CD4-positive, alpha-beta memory T cell (primary cell): Measurements from ENCODE around the gene HEATR9. TPM values are rescaled to one million over a fixed set of nuclear protein-coding genes. Genes with fewer than 3 reads are reported as not detected.

Experiments
- CTCF ChIA-PET: fragments of 350-600 bp; sonication (Branson Sonifier 250); formaldehyde crosslinking; loops from one replicate; lab custom pipeline; 2021; ENCODE audit warnings: inconsistent platforms; ENCODE audit not compliant: partially characterized antibody; lab: Charles Lee
- POLR2A ChIA-PET: fragments of 350-600 bp; sonication (Branson Sonifier 250); formaldehyde crosslinking; loops from one replicate; lab custom pipeline; 2021; ENCODE audit not compliant: partially characterized antibody; lab: Charles Lee
- DNase-seq, 5 donors: peaks; one replicate each; pipeline versions ENCODE4 v3.0.0 to v3.0.0-alpha.2; 2020 to 2022; ENCODE audit warnings: mixed read lengths in 1 of 5
- H3K27ac ChIP-seq: one replicate; pipeline ENCODE4 v1.7.0; 2013; ENCODE audit warnings: low read depth, low read length
- H3K27me3 ChIP-seq: 2 replicates; pipeline ENCODE4 v1.7.0; 2013; ENCODE audit warnings: mild to moderate bottlenecking, low read length, moderate library complexity; ENCODE audit not compliant: insufficient read depth
- H3K36me3 ChIP-seq: 2 replicates; pipeline ENCODE4 v1.7.0; 2013; ENCODE audit warnings: mild to moderate bottlenecking, low read length, moderate library complexity; ENCODE audit not compliant: insufficient read depth
- H3K4me1 ChIP-seq: 2 replicates; pipeline ENCODE4 v1.7.0; 2013; ENCODE audit warnings: mild to moderate bottlenecking, low read length, moderate library complexity; ENCODE audit not compliant: insufficient read depth
- H3K4me3 ChIP-seq, 2 donors: one replicate each; pipeline ENCODE4 v1.7.0; 2013; ENCODE audit warnings: low read length in 2 of 2, mild to moderate bottlenecking in 1 of 2
- H3K9me3 ChIP-seq, 2 donors: one replicate each; pipeline ENCODE4 v1.7.0; 2013; ENCODE audit warnings: low read length in 2 of 2, control low read depth in 1 of 2; ENCODE audit not compliant: control insufficient read depth in 1 of 2
- H3K27ac Mint-ChIP-seq, 7 donors: one replicate each; pipeline ENCODE4 v1.8.0; 2020 to 2021; ENCODE audit warnings: mixed read lengths in 7 of 7, mild to moderate bottlenecking in 6 of 7, inconsistent platforms in 3 of 7, moderate library complexity in 3 of 7
- H3K27me3 Mint-ChIP-seq, 2 donors: one replicate each; pipeline ENCODE4 v1.8.0; 2020 to 2021; ENCODE audit warnings: mixed read lengths in 2 of 2
- H3K36me3 Mint-ChIP-seq, 2 donors: one replicate each; pipeline ENCODE4 v1.8.0; 2020 to 2021; ENCODE audit warnings: mixed read lengths in 2 of 2, inconsistent platforms in 1 of 2, mild to moderate bottlenecking in 1 of 2
- H3K4me1 Mint-ChIP-seq, 4 donors: one replicate each; pipeline ENCODE4 v1.8.0; 2020 to 2021; ENCODE audit warnings: mixed read lengths in 4 of 4, mild to moderate bottlenecking in 1 of 4
- H3K4me3 Mint-ChIP-seq, 8 donors: one replicate each; pipeline ENCODE4 v1.8.0; 2020 to 2021; ENCODE audit warnings: mixed read lengths in 8 of 8, mild to moderate bottlenecking in 7 of 8, moderate library complexity in 6 of 8, inconsistent platforms in 3 of 8
- H3K9me3 Mint-ChIP-seq, 8 donors: one replicate each; pipeline ENCODE4 v1.8.0; 2020 to 2021; ENCODE audit warnings: mixed read lengths in 8 of 8, mild to moderate bottlenecking in 5 of 8, inconsistent platforms in 3 of 8, moderate library complexity in 1 of 8
- intact Hi-C: fragments of 100-400 bp; cut with micrococcal nuclease; formaldehyde crosslinking; loops from one replicate; pipeline ENCODE4 v1.15.1; 2023
- polyA plus RNA-seq, 2 donors: library from polyadenylated mRNA; unstranded; fragments of 300-500 nt; fragmentation: Illumina TruSeq; gene quantifications; one replicate each; pipeline ENCODE4 v1.2.3, GENCODE V29; 2021
- total RNA-seq, 2 experiments: library from RNA; stranded (reverse); gene quantifications; one replicate each; pipeline ENCODE4 v1.2.3, GENCODE V29; 2021

Gene HEATR9
- total and polyA plus RNA-seq, 4 experiments from 2014 or later: 2.2 to 2.6 TPM; not detected in 2

GRCh38 chr17:35807371-35808144 lies 61.1 kb downstream of the HEATR9 start:
- peak overlapping the region in 6 of 8 donors; percentile 42 to 98 (median 71) for H3K4me3 Mint-ChIP-seq
- H3K36me3 Mint-ChIP-seq: peaks cover 0 to 15% of the 10 kb centered on the region in 2 donors
- no peaks in the 10 kb centered on the region for H3K27me3 ChIP-seq
- DNase-seq: no peak
- H3K4me3 ChIP-seq: no peak overlapping the region
- CTCF ChIA-PET: interaction anchor here (0.5 to 9.8 kb wide), 9 partner anchors 9 to 718 kb away, joined by 3 to 350 read pairs (median 4); partner anchors contain the start of gene C17orf50
- H3K4me1 Mint-ChIP-seq: peaks cover 25 to 51% (median 38%) of the 10 kb centered on the region in 4 donors
- peak overlapping the region in 6 of 7 donors; percentile 10 to 99 (median 98) for H3K27ac Mint-ChIP-seq
- no peaks in the 10 kb centered on the region for H3K36me3 ChIP-seq
- POLR2A ChIA-PET: interaction anchor here (0.6 to 3.5 kb wide), 11 partner anchors 11 to 827 kb away, joined by 3 to 115 read pairs (median 5); partner anchors contain the start of gene MMP28
- H3K9me3 ChIP-seq: no peaks in the 10 kb centered on the region
- H3K27ac ChIP-seq: peak overlapping the region; percentile 85
- H3K4me1 ChIP-seq: peaks cover 37% of the 10 kb centered on the region
- no peaks in the 10 kb centered on the region for H3K9me3 Mint-ChIP-seq
- no peaks in the 10 kb centered on the region for H3K27me3 Mint-ChIP-seq
- intact Hi-C loops: loop anchor here (5.0 kb wide), 1 partner anchor 220 kb away; the partner anchor contains the start of gene AP2B1

Other genes with a start within 250 kb of the HEATR9 start
- gene RASL10B, start 137.3 kb downstream of the HEATR9 start, total RNA-seq: under 1 TPM in 1 of 2 experiments, not detected in 1; 0.15 TPM
- gene RASL10B, start 137.3 kb downstream of the HEATR9 start, polyA plus RNA-seq: under 1 TPM in 1 of 2 donors, not detected in 1; 0.15 TPM
- gene GAS2L2, start 115.7 kb downstream of the HEATR9 start, total RNA-seq: under 1 TPM in 1 of 2 experiments, not detected in 1; 0.26 TPM
- gene GAS2L2, start 115.7 kb downstream of the HEATR9 start, polyA plus RNA-seq: under 1 TPM in 1 of 2 donors, not detected in 1; 0.13 TPM
- not detected for gene C17orf50, start 108.0 kb downstream of the HEATR9 start, total RNA-seq
- gene C17orf50, start 108.0 kb downstream of the HEATR9 start, polyA plus RNA-seq: not detected
- under 1 TPM; 0.64 to 0.96 TPM for gene MMP28, start 73.2 kb downstream of the HEATR9 start, total RNA-seq
- gene MMP28, start 73.2 kb downstream of the HEATR9 start, polyA plus RNA-seq: under 1 TPM in 1 of 2 donors, not detected in 1; 0.23 TPM
- 100 to 1,000 TPM; 232 to 242 TPM for gene TAF15, start 59.4 kb downstream of the HEATR9 start, total RNA-seq
- 10 to 100 TPM; 11.2 to 29.7 TPM for gene TAF15, start 59.4 kb downstream of the HEATR9 start, polyA plus RNA-seq
- gene CCL5, start 11.5 kb upstream of the HEATR9 start, total RNA-seq: 100 to 1,000 TPM; 279 to 309 TPM
- gene CCL5, start 11.5 kb upstream of the HEATR9 start, polyA plus RNA-seq: 100 to 1,000 TPM; 156 to 210 TPM
- gene RDM1, start 61.9 kb upstream of the HEATR9 start, total RNA-seq: 1 to 10 TPM in 1 of 2 experiments, under 1 TPM in 1; 0.87 to 1.9 TPM
- gene RDM1, start 61.9 kb upstream of the HEATR9 start, polyA plus RNA-seq: under 1 TPM; 0.38 to 0.98 TPM
- not detected for gene LYZL6, start 74.8 kb upstream of the HEATR9 start, total RNA-seq
- gene LYZL6, start 74.8 kb upstream of the HEATR9 start, polyA plus RNA-seq: not detected
- not detected for gene CCL16, start 112.6 kb upstream of the HEATR9 start, total RNA-seq
- not detected for gene CCL16, start 112.6 kb upstream of the HEATR9 start, polyA plus RNA-seq
- gene CCL14, start 117.8 kb upstream of the HEATR9 start, total RNA-seq: not detected
- gene CCL14, start 117.8 kb upstream of the HEATR9 start, polyA plus RNA-seq: not detected
- not detected for gene CCL15, start 132.7 kb upstream of the HEATR9 start, total RNA-seq
- gene CCL15, start 132.7 kb upstream of the HEATR9 start, polyA plus RNA-seq: not detected
- gene CCL23, start 149.1 kb upstream of the HEATR9 start, total RNA-seq: not detected
- not detected for gene CCL23, start 149.1 kb upstream of the HEATR9 start, polyA plus RNA-seq
- not detected for gene CCL18, start 195.4 kb upstream of the HEATR9 start, total RNA-seq
- not detected for gene CCL18, start 195.4 kb upstream of the HEATR9 start, polyA plus RNA-seq
- gene CCL3, start 221.3 kb upstream of the HEATR9 start, total RNA-seq: 1 to 10 TPM; 3.2 to 4.2 TPM
- not detected for gene CCL3, start 221.3 kb upstream of the HEATR9 start, polyA plus RNA-seq
- gene CCL4, start 234.9 kb upstream of the HEATR9 start, total RNA-seq: 1 to 10 TPM; 1.1 TPM
- gene CCL4, start 234.9 kb upstream of the HEATR9 start, polyA plus RNA-seq: 1 to 10 TPM; 1.2 to 1.3 TPM